ENCODE data around the gene ZNF454. TPM values are rescaled to one million over a fixed set of nuclear protein-coding genes. Genes with fewer than 3 reads are reported as not detected.

The ZNF454 gene
- not detected for total RNA-seq

GRCh38 chr5:178940569-178941360 is at the start of gene ZNF454:
Gene ZNF454 (plus strand): TSS chr5:178941198. CDS start chr5:178942792, 1,594 bp downstream.

GRCh38 chr5:178895615-178896571 is 45.1 kb upstream of the ZNF454 start, which contains the start of gene ZFP2:
Gene ZFP2 (plus strand): TSS chr5:178895913. CDS start chr5:178931314, 35,401 bp downstream.

GRCh38 chr5:178994580-178995340 is 53.8 kb downstream of the ZNF454 start, which contains the start of gene GRM6:
Gene GRM6 (minus strand): TSS chr5:178995320. CDS start chr5:178994944, 376 bp downstream.

Other genes with a start within 250 kb of the ZNF454 start
- 10 to 100 TPM; 11.1 to 12.8 TPM for gene ZNF354A, start 210.5 kb upstream of the ZNF454 start, total RNA-seq
- 10 to 100 TPM; 17.2 to 20.7 TPM for gene ZNF354B, start 81.2 kb upstream of the ZNF454 start, total RNA-seq
- under 1 TPM; 0.29 to 0.48 TPM for gene ZFP2, start 45.3 kb upstream of the ZNF454 start, total RNA-seq
- not detected for gene GRM6, start 54.1 kb downstream of the ZNF454 start, total RNA-seq
- gene ZNF879, start 82.6 kb downstream of the ZNF454 start, total RNA-seq = 1 to 10 TPM; 7.2 to 7.3 TPM
- gene ZNF354C, start 119.2 kb downstream of the ZNF454 start, total RNA-seq = 1 to 10 TPM; 7.0 to 7.1 TPM

Data from activated naive CD4-positive, alpha-beta T cell treated with anti-CD3 and anti-CD28 coated beads, Interleukin-2, amount 10 ng/mL, durations not matched to agents 5 hours and 36 hours (primary cell).